ENCODE results near the gene PKIG. TPM values are rescaled to one million over a fixed set of nuclear protein-coding genes. Genes with fewer than 3 reads are reported as not detected.

PKIG gene
- total RNA-seq, 1 donor = 45.2 TPM

- no peak for DNase-seq (ENCODE audit: low read depth in 2 of 3, low spot score in 2 of 3)
Measured at GRCh38 chr20:44615876-44616603, 33.7 kb downstream of the PKIG start.

GRCh38 chr20:44616604-44616964 lies 34.2 kb downstream of the PKIG start:
- DNase-seq (ENCODE audit: low read depth in 2 of 3, low spot score in 2 of 3) = no peak

GRCh38 chr20:44618318-44618731 lies 35.9 kb downstream of the PKIG start:
- no peak for DNase-seq (ENCODE audit: low read depth in 2 of 3, low spot score in 2 of 3)

GRCh38 chr20:44619294-44619693 lies 36.9 kb downstream of the PKIG start:
- no peak for DNase-seq (ENCODE audit: low read depth in 2 of 3, low spot score in 2 of 3)

DNA sequence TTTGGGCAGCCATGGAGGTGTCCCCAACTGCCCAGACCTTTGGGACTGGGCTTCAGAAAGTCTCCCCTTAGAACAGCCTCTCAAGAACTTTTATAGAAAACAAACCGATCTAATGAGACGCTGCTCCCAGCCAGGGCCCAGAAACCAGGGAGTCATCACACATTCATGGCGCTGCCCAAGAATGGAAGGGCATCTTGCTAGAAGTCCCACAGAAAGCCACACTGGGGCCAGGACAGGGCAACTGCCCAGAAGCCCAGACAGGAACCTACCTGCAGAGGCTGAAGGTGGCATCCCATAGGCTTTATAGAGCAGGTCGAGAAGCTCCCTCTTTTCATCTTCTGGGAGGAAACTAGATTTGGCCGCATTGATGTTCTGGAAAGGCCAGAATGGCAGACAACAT lies 37.7 kb downstream of the PKIG start:
- no peak for DNase-seq (ENCODE audit: low read depth in 2 of 3, low spot score in 2 of 3)

DNA sequence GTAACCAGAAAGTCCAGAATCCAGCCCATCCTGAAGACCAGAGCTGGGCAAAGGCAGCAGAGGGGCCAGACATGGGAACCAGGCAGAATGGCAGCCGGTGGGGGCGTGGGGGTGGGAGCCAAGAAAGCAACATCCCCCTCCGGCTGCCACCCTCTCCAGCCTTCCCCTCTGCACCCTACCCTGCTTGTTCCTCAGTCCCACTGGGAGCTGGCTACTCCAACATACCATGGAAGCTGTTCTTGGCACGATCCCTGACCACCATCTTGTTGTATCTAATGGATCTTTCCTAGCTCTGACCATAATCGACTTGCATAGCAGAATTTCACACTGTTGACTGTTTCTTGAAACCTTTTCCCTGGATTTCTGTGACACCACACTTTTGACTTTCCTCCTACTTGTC lies 38.9 kb downstream of the PKIG start:
- no peak for DNase-seq (ENCODE audit: low read depth in 2 of 3, low spot score in 2 of 3)

DNA sequence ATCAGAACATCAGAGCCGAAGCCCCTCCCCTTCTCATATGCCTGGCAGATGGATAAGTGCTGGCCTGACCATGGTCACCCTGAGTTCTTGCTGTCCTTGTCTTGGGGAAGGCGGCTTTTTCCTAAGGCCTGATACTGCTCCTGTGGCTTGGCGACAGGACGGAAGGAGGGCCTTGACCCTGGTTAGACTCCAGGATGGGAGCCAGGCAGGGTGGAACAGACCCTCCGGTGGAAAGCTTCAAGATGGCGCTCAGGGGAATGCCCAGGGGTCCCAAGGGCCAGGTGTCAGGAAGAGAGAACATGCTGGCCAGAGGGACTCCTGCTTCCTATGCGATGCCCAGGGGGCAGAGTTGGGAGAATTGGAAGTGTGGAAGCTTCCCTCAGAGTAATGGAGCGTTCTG lies 39.6 kb downstream of the PKIG start:
- no peak for DNase-seq (ENCODE audit: low read depth in 2 of 3, low spot score in 2 of 3)

- DNase-seq (ENCODE audit: low read depth in 2 of 3, low spot score in 2 of 3) = no peak
Measured at GRCh38 chr20:44622501-44623270, 40.3 kb downstream of the PKIG start.

DNA sequence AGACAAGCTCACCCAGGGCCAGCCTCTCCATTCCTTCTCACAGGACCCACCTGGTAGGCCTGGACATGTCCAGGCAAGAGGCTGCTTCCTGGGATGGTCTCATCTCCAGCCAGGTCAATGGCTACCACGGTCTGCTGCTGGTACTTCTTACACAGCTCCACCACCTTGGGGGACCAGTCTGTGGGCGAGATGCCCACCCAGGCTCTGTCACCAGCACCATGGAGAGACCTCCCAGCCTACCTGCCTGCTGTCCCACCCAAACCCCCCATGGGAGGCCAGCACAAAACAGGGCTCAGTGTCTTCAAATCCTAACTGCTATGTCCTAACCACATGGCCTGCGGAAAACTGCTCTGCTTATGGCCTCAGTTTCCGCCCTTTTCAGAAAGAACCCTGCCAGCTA lies 41.8 kb downstream of the PKIG start:
- no peak for DNase-seq (ENCODE audit: low read depth in 2 of 3, low spot score in 2 of 3)

- DNase-seq (ENCODE audit: low read depth in 2 of 3, low spot score in 2 of 3) = no peak
Measured at GRCh38 chr20:44624743-44625271, 42.4 kb downstream of the PKIG start.

DNA sequence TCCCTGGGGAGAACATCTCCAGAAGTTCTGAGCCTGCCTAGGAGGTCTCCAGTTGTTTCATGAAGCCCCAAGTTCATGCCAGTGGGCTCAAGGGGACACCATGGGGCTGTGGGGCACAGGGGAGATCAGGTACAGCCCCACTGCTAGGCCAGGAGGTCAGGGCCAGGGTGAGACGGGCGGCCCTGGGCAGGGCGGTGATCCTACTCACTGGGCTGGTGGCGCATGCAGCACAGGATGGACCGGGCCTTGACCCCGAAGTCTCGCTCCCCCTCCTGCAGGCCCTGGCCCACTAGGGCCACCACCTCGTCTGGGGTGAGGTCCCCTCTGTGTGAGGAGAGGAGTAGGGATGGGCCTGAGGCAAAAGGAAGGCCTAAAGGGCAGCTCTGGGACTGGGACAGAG lies 43.0 kb downstream of the PKIG start:
- no peak for DNase-seq (ENCODE audit: low read depth in 2 of 3, low spot score in 2 of 3)

GRCh38 chr20:44626278-44626677 lies 43.9 kb downstream of the PKIG start:
- no peak for DNase-seq (ENCODE audit: low read depth in 2 of 3, low spot score in 2 of 3)

GRCh38 chr20:44627364-44628010 lies 45.1 kb downstream of the PKIG start:
- no peak for DNase-seq (ENCODE audit: low read depth in 2 of 3, low spot score in 2 of 3)

DNA sequence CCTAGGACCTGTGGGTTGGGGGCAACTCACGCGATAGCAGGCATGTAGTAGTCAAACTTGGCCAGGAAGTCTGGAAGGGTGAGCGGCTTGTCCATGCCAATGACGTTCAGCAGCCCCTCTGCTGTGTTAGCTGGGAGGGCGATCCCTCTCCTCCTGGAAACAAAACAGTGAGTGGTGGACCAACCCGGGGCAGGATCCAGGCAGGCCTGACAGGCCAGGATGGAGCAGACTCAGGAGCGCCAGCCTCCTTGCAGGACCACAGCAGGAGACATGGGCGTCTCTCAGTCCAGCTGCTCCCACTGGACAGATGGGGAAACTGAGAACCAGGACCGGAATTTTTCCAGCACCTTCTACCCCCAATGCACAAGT lies 46.6 kb downstream of the PKIG start:
- DNase-seq (ENCODE audit: low read depth in 2 of 3, low spot score in 2 of 3) = no peak

DNA sequence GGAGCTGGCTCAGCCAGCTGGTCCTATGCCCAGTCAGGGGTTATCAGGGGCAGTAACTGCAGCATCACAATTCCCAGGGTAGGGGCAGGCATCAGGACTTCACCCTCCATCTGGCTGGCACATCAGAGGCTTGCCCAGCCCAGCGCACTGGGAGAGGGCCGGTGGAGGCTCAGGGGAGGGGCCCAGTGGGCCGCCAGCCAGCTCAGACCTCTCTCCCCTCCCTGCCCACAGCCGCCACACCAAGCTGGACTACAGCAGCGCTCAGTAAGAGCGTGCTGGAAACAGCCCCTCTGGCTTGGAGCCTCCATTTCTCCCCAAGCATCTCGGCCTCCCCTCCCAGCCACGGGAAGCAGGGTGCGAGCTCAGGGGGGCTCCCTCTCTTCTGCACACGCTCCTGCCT lies 47.2 kb downstream of the PKIG start:
- no peak for DNase-seq (ENCODE audit: low read depth in 2 of 3, low spot score in 2 of 3)

- DNase-seq (ENCODE audit: low read depth in 2 of 3, low spot score in 2 of 3) = no peak
Measured at GRCh38 chr20:44630297-44630696, 47.9 kb downstream of the PKIG start.

GRCh38 chr20:44632103-44632752 lies 49.8 kb downstream of the PKIG start:
- DNase-seq (ENCODE audit: low read depth in 2 of 3, low spot score in 2 of 3) = no peak

- DNase-seq (ENCODE audit: low read depth in 2 of 3, low spot score in 2 of 3) = no peak
Measured at GRCh38 chr20:44633187-44633810, 50.9 kb downstream of the PKIG start.

- DNase-seq (ENCODE audit: low read depth in 2 of 3, low spot score in 2 of 3) = no peak
Measured at GRCh38 chr20:44633872-44634600, 51.7 kb downstream of the PKIG start.

DNA sequence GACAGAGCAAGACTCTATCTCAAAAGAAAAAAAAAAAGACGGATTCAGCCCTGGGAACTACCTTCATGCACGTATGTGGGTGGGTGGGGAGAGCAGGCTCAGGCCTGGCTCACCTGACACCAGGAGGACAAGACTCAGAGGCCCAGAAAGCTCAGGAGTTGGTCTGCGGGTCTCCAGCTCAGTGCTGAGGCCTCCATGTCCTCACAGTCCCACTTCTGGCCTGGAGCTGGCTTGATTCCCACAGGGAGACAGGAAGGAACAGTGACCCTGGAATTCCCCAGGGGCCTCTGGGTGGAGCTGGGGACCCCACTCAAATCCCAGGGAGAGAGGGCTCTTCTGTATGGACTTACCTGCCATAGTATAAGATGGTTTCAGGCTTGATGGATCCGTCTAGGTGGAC lies 53.5 kb downstream of the PKIG start:
- DNase-seq (ENCODE audit: low read depth in 2 of 3, low spot score in 2 of 3) = no peak
